ENCODE data around the gene CHST1.

CHST1 gene

DNA sequence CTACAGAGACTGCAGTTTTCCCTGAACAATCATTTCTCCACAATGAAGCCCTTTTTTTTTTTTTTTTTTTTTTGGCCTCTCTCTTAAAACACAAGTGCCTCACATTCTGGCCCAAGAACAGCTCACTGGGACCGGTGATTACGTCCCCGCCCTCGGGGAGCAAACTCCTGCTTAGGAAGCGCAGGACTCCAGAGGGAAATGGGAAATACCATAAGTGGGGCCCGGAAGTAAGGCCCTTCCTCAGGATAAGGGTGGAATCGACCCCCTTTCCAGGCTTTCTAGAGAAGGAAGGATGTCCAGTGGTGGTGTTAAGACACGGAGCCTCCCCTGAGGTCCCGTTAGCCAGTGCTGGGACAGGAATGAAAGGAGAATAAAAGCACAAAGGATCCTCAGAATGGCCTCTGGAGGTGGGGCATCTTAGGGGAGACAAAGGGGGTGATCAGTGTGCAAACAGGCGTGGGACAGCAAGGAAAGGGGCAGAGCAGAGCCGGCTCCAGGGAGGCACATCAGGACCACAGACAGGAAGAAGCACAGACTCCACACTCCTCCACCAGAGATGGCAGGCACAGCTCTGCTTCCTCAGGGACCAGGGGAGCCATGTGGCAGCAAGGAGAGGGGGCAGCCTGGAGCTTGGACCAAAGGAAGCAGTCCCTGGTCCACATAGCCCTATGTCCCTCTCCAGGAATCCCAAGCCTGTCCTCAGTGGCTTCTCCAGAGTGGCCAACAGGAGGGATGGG lies 61.3 kb downstream of the CHST1 start:
- DNase-seq = no peak

DNA sequence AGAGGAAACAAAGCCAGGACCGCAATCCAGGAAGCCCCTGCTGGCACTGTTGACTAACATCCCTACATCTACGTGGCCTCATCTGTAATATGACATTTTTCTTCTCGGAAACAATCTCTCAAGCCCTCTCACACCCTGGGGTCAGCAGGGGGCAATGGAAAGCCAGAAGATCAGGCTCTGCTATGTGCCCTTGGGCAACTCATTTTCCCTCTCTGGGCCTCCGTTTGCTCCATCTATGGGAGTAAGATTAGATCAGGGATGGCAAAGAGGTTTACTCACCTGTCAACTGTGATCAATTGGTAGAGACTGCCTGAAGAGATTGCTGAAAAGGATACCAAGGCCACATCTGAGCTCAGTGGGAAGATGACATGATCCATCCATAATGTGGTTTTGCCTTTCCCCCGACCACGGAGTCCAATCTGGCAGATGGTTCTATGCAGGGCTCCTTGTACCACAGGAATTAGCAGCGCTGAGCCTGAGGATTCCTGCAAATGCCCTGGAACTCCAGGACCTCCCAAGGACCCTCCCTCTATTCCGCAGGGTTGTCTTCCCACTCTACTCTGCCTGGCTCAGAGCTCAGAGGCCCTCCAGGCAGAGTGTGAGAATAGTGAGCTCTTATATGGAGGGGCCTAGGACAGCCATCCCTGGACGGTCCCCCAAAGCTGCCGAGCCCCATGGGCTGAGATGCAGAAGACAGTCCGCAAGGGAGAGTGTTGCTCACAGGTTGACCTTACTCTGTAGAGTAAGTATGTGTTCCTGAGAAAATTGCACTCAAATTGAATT lies 66.1 kb downstream of the CHST1 start:
- no peak for DNase-seq

Measured in fibroblast of skin of back (primary cell).